MCF 10A (cell line): ENCODE data around the gene CD151. TPM values are rescaled to one million over a fixed set of nuclear protein-coding genes. Genes with fewer than 3 reads are reported as not detected.
A peak's percentile ranks its signal among the peaks of the same experiment; 100 is the strongest.

Experiments
- BruUV-seq: library from RNA; stranded (reverse); fragments of 400-500 nt; replicated peaks from 2 replicates; lab custom pipeline; 2021; lab: Mats Ljungman, UMichigan
- CTCF ChIA-PET: fragments of 300-600 bp; sonication (Branson Sonifier 250); formaldehyde crosslinking; extraction: SDS; loops from one replicate; lab custom pipeline; 2021; ENCODE audit warnings: antibody characterized with exemption, inconsistent platforms; lab: Yijun Ruan, JAX
- POLR2A ChIA-PET: fragments of 300-600, 350-650 bp; sonication (Branson Sonifier 250); formaldehyde crosslinking; extraction: SDS; loops from one replicate; lab custom pipeline; 2020; ENCODE audit warnings: antibody characterized with exemption, inconsistent platforms; lab: Yijun Ruan, JAX
- DNase-seq: peaks from one replicate; pipeline ENCODE4 v3.0.0-alpha.2; 2018; ENCODE audit not compliant: unreplicated experiment
- H3K27ac Mint-ChIP-seq: one replicate; pipeline ENCODE4 v1.8.0; 2022; ENCODE audit warnings: mild to moderate bottlenecking, low read depth, mixed read lengths; ENCODE audit not compliant: unreplicated experiment
- H3K27me3 Mint-ChIP-seq: one replicate; pipeline ENCODE4 v1.8.0; 2022; ENCODE audit warnings: mixed read lengths; ENCODE audit not compliant: insufficient read depth, unreplicated experiment
- H3K36me3 Mint-ChIP-seq: one replicate; pipeline ENCODE4 v1.8.0; 2022; ENCODE audit warnings: mild to moderate bottlenecking, moderate library complexity, mixed read lengths; ENCODE audit not compliant: insufficient read depth, unreplicated experiment
- H3K4me1 Mint-ChIP-seq: one replicate; pipeline ENCODE4 v1.8.0; 2022; ENCODE audit warnings: mixed read lengths; ENCODE audit not compliant: insufficient read depth, unreplicated experiment
- H3K4me3 Mint-ChIP-seq: one replicate; pipeline ENCODE4 v1.8.0; 2022; ENCODE audit warnings: mild to moderate bottlenecking, moderate library complexity, mixed read lengths; ENCODE audit not compliant: unreplicated experiment
- H3K9me3 Mint-ChIP-seq: one replicate; pipeline ENCODE4 v1.8.0; 2022; ENCODE audit warnings: mixed read lengths; ENCODE audit not compliant: unreplicated experiment
- intact Hi-C: fragments of 100-400 bp; cut with micrococcal nuclease; formaldehyde crosslinking; loops from 2 replicates; pipeline ENCODE4 v1.14.1; 2022
- total RNA-seq: library from RNA; stranded (reverse); gene quantifications from 2 replicates; pipeline ENCODE4 v1.2.3, GENCODE V29; 2022
- TF ChIP-seq, protein P1 (sequence below): fragments of 200-600 bp; IDR thresholded peaks from one replicate; pipeline ENCODE4 v1.8.0; 2022; ENCODE audit warnings: antibody characterized with exemption, mild to moderate bottlenecking; ENCODE audit not compliant: unreplicated experiment

CD151 gene
- total RNA-seq, 1 experiment from 2014 or later: 412 TPM

DNA sequence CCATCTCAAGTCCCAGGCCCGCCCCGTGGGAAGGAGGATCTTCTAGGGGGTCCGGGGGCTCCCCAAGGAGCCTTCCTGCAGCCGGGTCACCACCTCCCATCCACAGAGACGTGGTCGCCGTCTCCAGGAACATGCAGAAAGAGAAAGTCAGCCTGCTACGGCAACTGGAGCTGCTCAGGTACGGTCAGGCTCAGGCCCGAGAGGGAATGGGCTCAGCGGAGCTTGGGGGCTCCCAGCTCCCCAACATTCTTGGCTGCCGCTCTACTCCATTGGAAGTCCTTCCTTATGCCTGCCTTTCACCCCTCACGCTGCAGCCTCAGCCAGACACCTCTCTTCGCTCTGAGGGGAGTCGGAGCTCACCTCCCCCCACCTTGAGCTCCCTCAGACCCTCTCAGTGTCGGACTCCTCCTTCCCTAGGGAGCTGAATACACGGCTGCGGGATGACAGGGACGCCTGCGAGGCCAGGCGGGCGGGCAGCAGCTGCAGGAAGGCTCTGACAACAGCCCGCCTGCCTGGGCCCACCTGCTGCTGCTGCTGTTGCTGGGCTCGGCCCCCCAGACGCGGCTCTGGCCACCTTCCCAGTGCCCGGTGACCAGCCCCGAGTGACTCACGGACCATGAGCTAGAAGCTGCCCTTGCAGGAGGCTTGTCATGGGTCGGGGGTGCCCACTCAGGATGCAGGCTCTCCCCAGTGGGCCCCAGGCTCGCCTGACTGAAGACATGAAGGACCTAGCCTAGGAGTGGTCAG, 1.5 kb upstream of the CD151 start:
- peaks cover 27% of the 10 kb centered on the region for H3K36me3 Mint-ChIP-seq
- no peaks in the 10 kb centered on the region for H3K9me3 Mint-ChIP-seq
- peak overlapping the region; percentile 46 for H3K4me3 Mint-ChIP-seq
- H3K27ac Mint-ChIP-seq: no peak overlapping the region
- H3K27me3 Mint-ChIP-seq: no peaks in the 10 kb centered on the region
- TF ChIP-seq, protein P1, sequence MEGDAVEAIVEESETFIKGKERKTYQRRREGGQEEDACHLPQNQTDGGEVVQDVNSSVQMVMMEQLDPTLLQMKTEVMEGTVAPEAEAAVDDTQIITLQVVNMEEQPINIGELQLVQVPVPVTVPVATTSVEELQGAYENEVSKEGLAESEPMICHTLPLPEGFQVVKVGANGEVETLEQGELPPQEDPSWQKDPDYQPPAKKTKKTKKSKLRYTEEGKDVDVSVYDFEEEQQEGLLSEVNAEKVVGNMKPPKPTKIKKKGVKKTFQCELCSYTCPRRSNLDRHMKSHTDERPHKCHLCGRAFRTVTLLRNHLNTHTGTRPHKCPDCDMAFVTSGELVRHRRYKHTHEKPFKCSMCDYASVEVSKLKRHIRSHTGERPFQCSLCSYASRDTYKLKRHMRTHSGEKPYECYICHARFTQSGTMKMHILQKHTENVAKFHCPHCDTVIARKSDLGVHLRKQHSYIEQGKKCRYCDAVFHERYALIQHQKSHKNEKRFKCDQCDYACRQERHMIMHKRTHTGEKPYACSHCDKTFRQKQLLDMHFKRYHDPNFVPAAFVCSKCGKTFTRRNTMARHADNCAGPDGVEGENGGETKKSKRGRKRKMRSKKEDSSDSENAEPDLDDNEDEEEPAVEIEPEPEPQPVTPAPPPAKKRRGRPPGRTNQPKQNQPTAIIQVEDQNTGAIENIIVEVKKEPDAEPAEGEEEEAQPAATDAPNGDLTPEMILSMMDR: no peak
- POLR2A ChIA-PET: interaction anchor here (0.5 to 11.4 kb wide), 8 partner anchors 12 to 296 kb away, joined by 3 to 274 read pairs (median 4); partner anchors contain the start of genes AP2A2, HRAS, PNPLA2 and POLR2L
- intact Hi-C loops: no loop called here
- DNase-seq: no peak
- peaks cover 17% of the 10 kb centered on the region for H3K4me1 Mint-ChIP-seq
- BruUV-seq: no TSS peak
- CTCF ChIA-PET: no interaction called here

DNA sequence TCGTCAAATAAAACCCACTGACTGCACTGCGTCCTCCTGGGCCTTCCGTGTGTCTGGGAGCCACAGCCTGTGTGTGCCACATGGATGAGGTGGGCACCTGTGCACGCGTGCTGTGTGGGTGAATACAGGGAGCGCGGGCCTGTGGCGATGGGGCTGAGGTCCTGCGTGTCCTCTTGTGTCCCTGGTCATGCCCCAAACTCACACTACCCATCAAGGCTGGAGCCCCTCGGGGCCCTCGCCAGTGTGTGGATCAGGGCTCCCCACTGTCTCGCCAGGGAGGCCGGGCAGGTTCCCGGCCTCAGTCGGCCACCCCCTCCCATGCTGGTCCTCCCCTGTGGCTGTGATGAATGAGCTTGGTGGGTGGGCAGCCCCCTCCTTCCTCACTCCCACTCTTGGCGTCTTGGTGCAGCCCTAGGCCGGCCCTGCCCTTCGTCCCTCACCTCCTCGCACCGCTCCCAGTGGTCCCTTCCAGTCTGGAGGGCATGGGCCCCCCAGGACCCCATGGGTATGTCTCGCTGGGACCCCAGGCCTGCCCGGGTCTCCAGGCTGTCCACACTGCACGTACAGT, 707 bp upstream of the CD151 start:
- Mint-ChIP-seq H3K4me3 (peak overlapping the region; percentile 81), H3K36me3 (peaks cover 34% of the 10 kb centered on the region), H3K9me3 (no peaks in the 10 kb centered on the region), H3K27me3 (no peaks in the 10 kb centered on the region), H3K27ac (no peak overlapping the region), H3K4me1 (peaks cover 17% of the 10 kb centered on the region)
- CTCF ChIA-PET: no interaction called here
- TF ChIP-seq, protein P1: no peak
- no peak for DNase-seq
- no TSS peak for BruUV-seq
- intact Hi-C loops: no loop called here
- POLR2A ChIA-PET: interaction anchor here (0.5 to 11.4 kb wide), 10 partner anchors 7 to 296 kb away, joined by 3 to 274 read pairs (median 4); partner anchors contain the start of genes AP2A2, HRAS, PNPLA2 and POLR2L

DNA sequence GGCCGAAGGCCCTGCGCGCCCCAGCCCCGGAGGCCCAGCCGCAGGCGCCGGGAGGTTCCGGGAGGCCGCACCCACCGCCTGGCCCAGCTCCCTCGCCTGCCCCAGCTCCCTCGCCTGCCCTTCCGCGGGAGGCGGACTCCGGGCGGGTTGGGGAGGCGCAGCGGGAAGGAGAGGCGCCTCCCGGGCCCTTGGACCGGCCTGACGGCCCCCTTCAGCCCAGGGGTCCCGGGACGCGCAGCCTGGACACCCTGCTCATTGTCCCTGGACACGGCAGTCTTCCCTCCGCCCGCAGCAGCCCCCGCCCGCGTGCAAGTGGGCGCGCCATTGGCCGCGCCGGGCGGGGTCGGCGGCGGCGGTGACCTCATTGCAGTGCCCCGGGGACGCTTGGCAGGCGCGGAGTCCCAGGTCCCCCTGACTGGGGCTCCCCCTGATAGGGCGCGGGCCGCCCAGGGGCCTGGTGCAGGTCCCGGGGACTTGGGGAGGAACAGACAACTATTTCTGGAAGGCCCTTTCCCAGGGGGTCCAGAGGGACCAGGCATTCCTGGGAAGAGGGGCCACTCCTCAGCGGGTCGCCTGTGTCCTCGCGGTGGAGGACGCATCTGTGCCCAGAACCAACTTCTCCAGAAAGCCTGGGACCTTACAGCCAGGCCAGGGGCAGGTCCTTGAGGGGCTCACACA, 501 bp downstream of the CD151 start:
- no TSS peak for BruUV-seq
- ChIA-PET POLR2A (interaction anchor here (0.6 to 11.4 kb wide), 17 partner anchors 9 to 299 kb away, joined by 3 to 274 read pairs (median 6); partner anchors contain the start of genes GATD1, PHRF1, PIDD1 and PNPLA2), CTCF (interaction anchor here (0.7 to 1.6 kb wide), 2 partner anchors 11 to 13 kb away, joined by 3 to 6 read pairs; no protein-coding TSS in a partner anchor)
- peak; percentile 58 for DNase-seq
- peak overlapping the region; percentile 94 for H3K27ac Mint-ChIP-seq
- intact Hi-C loops: no loop called here
- peaks cover 17% of the 10 kb centered on the region for H3K4me1 Mint-ChIP-seq
- peaks cover 47% of the 10 kb centered on the region for H3K36me3 Mint-ChIP-seq
- H3K27me3 Mint-ChIP-seq: no peaks in the 10 kb centered on the region
- H3K4me3 Mint-ChIP-seq: peak overlapping the region; percentile 81
- H3K9me3 Mint-ChIP-seq: no peaks in the 10 kb centered on the region
- TF ChIP-seq, protein P1: no peak
